ENCODE data around the gene CD69.

Gene CD69

DNA sequence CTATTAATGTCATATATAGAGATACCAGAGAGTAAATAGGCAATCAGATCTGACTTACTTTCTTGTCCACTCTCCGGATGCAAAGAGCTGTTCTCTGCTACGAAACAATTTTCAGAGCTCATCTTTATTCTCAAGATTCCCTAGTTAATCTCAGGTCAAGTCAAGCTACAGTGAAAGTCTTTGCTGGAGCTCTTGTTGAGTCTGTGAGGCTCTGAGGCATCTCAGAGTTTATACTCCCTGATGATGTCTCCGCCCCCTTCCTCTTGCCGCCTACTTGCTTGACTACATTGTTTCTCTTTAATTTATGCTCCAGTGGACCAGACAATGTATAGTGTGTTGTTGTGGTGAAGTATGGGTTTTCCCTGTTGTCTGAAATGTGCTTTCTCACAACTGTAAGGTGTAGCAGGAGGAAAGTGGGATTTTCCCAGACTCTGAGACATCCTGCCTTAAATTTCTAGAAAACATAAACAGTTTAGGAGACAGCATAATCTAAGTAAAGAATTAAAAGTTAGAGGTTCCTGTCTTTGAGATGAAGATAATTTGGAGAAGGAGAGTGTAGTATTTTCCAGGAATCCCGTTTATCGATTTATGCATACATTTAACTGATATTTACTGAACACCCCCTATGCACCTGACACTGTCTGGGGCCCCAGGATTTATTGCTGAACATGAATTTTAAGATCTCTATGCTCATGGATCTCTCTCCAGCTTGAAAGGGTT, at the start of gene CD69:
TSS of gene CD69 (minus strand) at position 203 of the 720 bp plus-strand sequence. CDS start at position 122, 81 bp downstream.
- TF ChIP-seq CEBPB (IDR thresholded peaks at IDR 0.05): no peak
- no peak for TF ChIP-seq REST (IDR thresholded peaks at IDR 0.05; ENCODE audit: low read depth)
- TF ChIP-seq USF1 (IDR thresholded peaks at IDR 0.05): no peak
- no peak for TF ChIP-seq EP300 (IDR thresholded peaks at IDR 0.05; ENCODE audit: borderline replicate concordance)
- TF ChIP-seq CREB1 (IDR thresholded peaks at IDR 0.05; ENCODE audit: low read depth): no peak
- no peak for TF ChIP-seq ZBTB7A (IDR thresholded peaks at IDR 0.05; ENCODE audit: low read depth)
- TF ChIP-seq TCF12 (IDR thresholded peaks at IDR 0.05; ENCODE audit: low read depth): no peak
- no peak for TF ChIP-seq NFIC (IDR thresholded peaks at IDR 0.05)
- TF ChIP-seq YY1 (IDR thresholded peaks at IDR 0.05; ENCODE audit: low read depth): no peak
- TF ChIP-seq TEAD4 (IDR thresholded peaks at IDR 0.05): no peak
- TF ChIP-seq RAD21 (IDR thresholded peaks at IDR 0.05; ENCODE audit: low read depth): no peak
- no peak for TF ChIP-seq TAF1 (IDR thresholded peaks at IDR 0.05; ENCODE audit: low read depth)
- TF ChIP-seq, protein P1, sequence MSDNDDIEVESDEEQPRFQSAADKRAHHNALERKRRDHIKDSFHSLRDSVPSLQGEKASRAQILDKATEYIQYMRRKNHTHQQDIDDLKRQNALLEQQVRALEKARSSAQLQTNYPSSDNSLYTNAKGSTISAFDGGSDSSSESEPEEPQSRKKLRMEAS (IDR thresholded peaks at IDR 0.05): no peak
- TF ChIP-seq EGR1 (IDR thresholded peaks at IDR 0.05): no peak
- TF ChIP-seq FOXM1 (IDR thresholded peaks at IDR 0.05; ENCODE audit: borderline replicate concordance, low read depth): no peak

DNA sequence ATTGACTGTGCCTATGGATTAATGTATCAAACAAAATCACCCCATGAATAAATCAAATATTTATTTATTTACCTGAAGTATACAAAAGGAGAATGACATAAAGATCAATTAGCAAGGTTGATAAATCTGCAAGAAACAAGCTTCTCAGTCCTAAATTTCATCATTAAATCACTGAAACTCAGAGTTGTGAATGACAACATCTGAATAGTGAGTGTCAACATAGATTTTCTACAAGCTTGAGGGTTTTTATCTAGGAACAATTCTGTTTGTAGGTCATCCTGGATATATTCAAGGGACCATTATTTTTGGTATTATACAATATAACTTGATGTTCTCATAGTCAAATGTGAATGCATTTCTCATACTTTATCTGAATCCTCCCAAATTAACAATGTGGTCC, 49.2 kb upstream of the CD69 start:
- TF ChIP-seq TCF12 (IDR thresholded peaks at IDR 0.05; ENCODE audit: low read depth) (no peak), USF1 (IDR thresholded peaks at IDR 0.05) (no peak), FOXM1 (IDR thresholded peaks at IDR 0.05; ENCODE audit: borderline replicate concordance, low read depth) (no peak), RAD21 (IDR thresholded peaks at IDR 0.05; ENCODE audit: low read depth) (no peak), CREB1 (IDR thresholded peaks at IDR 0.05; ENCODE audit: low read depth) (no peak), REST (IDR thresholded peaks at IDR 0.05; ENCODE audit: low read depth) (no peak), YY1 (IDR thresholded peaks at IDR 0.05; ENCODE audit: low read depth) (no peak), NFIC (IDR thresholded peaks at IDR 0.05) (no peak)

DNA sequence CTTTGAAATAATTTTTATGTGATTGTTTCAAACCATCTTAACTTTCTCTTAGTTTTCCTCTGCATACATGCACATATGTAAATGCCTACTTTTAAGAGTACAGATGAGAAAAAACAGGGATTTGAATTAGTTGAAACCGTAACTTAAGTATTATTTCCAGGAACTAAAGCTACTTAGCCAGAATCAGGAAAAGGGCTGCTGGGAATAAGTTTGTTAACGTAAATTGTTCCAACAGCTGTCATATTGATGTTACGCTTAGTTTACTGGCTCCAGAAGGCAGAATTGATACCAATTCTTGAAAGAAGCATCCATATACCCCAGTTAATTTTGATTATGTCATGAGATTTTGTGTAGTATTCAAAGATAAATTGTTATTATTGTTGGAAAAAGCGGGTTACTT, 48.6 kb upstream of the CD69 start:
- TF ChIP-seq, protein P1 (IDR thresholded peaks at IDR 0.05): no peak
- no peak for TF ChIP-seq FOXM1 (IDR thresholded peaks at IDR 0.05; ENCODE audit: borderline replicate concordance, low read depth)
- no peak for TF ChIP-seq TCF12 (IDR thresholded peaks at IDR 0.05; ENCODE audit: low read depth)
- TF ChIP-seq CREB1 (IDR thresholded peaks at IDR 0.05; ENCODE audit: low read depth): no peak
- no peak for TF ChIP-seq YY1 (IDR thresholded peaks at IDR 0.05; ENCODE audit: low read depth)
- TF ChIP-seq EGR1 (IDR thresholded peaks at IDR 0.05): no peak
- TF ChIP-seq EP300 (IDR thresholded peaks at IDR 0.05; ENCODE audit: borderline replicate concordance): no peak
- no peak for TF ChIP-seq TEAD4 (IDR thresholded peaks at IDR 0.05)
- TF ChIP-seq CEBPB (IDR thresholded peaks at IDR 0.05): no peak
- no peak for TF ChIP-seq USF1 (IDR thresholded peaks at IDR 0.05)
- no peak for TF ChIP-seq NFIC (IDR thresholded peaks at IDR 0.05)
- TF ChIP-seq TAF1 (IDR thresholded peaks at IDR 0.05; ENCODE audit: low read depth): no peak
- TF ChIP-seq RAD21 (IDR thresholded peaks at IDR 0.05; ENCODE audit: low read depth): no peak
- TF ChIP-seq ZBTB7A (IDR thresholded peaks at IDR 0.05; ENCODE audit: low read depth): no peak
- no peak for TF ChIP-seq REST (IDR thresholded peaks at IDR 0.05; ENCODE audit: low read depth)

- TF ChIP-seq EP300 (IDR thresholded peaks at IDR 0.05; ENCODE audit: borderline replicate concordance) (no peak), CREB1 (IDR thresholded peaks at IDR 0.05; ENCODE audit: low read depth) (no peak), RAD21 (IDR thresholded peaks at IDR 0.05; ENCODE audit: low read depth) (no peak), YY1 (IDR thresholded peaks at IDR 0.05; ENCODE audit: low read depth) (no peak), TAF1 (IDR thresholded peaks at IDR 0.05; ENCODE audit: low read depth) (no peak), REST (IDR thresholded peaks at IDR 0.05; ENCODE audit: low read depth) (no peak), USF1 (IDR thresholded peaks at IDR 0.05) (no peak), NFIC (IDR thresholded peaks at IDR 0.05) (no peak), TEAD4 (IDR thresholded peaks at IDR 0.05) (no peak), EGR1 (IDR thresholded peaks at IDR 0.05) (no peak), TCF12 (IDR thresholded peaks at IDR 0.05; ENCODE audit: low read depth) (no peak)
- TF ChIP-seq, protein P1 (IDR thresholded peaks at IDR 0.05): no peak
Measured at GRCh38 chr12:9808504-9808903, 47.8 kb upstream of the CD69 start.

All from Ishikawa (cell line).